Measurements from ENCODE around the gene AP2M1. TPM values are rescaled to one million over a fixed set of nuclear protein-coding genes. Genes with fewer than 3 reads are reported as not detected.

The AP2M1 gene
- total and polyA plus RNA-seq, 2 of the 13 experiments (the other 11 are each of a cell fraction or from before 2014, with no cell fraction given): 126 to 146 TPM

GRCh38 chr3:184192889-184193288 lies 18.2 kb downstream of the AP2M1 start (continued):
- no peak for TF ChIP-seq MTERF4 (CRISPR knock-in tag; IDR thresholded peaks at IDR 0.05)
- TF ChIP-seq KDM2A (CRISPR knock-in tag; IDR thresholded peaks at IDR 0.05; ENCODE audit: borderline replicate concordance, low read depth): no peak
- no peak for TF ChIP-seq JARID2 (CRISPR knock-in tag; IDR thresholded peaks at IDR 0.05; ENCODE audit: insufficient replicate concordance)
- no peak for TF ChIP-seq BCL6 (CRISPR knock-in tag; IDR thresholded peaks at IDR 0.05)
- TF ChIP-seq NR1H2 (CRISPR knock-in tag; IDR thresholded peaks at IDR 0.05; ENCODE audit: borderline replicate concordance, low read depth): no peak
- no peak for TF ChIP-seq HMG20B (CRISPR knock-in tag; conservative IDR thresholded peaks at IDR 0.05)
- TF ChIP-seq SP140L (CRISPR knock-in tag; IDR thresholded peaks at IDR 0.05; ENCODE audit: borderline replicate concordance): no peak
- no peak for TF ChIP-seq HHEX (CRISPR knock-in tag; IDR thresholded peaks at IDR 0.05)
- no peak for TF ChIP-seq TRIM24 (CRISPR knock-in tag; IDR thresholded peaks at IDR 0.05)
- TF ChIP-seq ZNF747 (CRISPR knock-in tag; IDR thresholded peaks at IDR 0.05; ENCODE audit: borderline replicate concordance): no peak

- Histone ChIP-seq H3K4me1 (ENCODE audit: insufficient read depth, low read length) (peaks cover 12% of the 10 kb centered on the region), H3K9ac (ENCODE audit: insufficient read depth, low read depth, low read length) (no peak overlapping the region), H3K27ac (ENCODE audit: extremely low read length, insufficient read depth, low read length) (no peak overlapping the region), H4K20me1 (ENCODE audit: insufficient read depth, low read length) (no peaks in the 10 kb centered on the region), H3K9me3 (ENCODE audit: low read length) (no peaks in the 10 kb centered on the region), H3K79me2 (ENCODE audit: insufficient read depth, low read length) (peaks cover under 1% of the 10 kb centered on the region), H3K27me3 (ENCODE audit: control insufficient read depth in 1 of 2, insufficient read depth in 2 of 2, low read length in 2 of 2) (no peaks in the 10 kb centered on the region), H2AFZ (ENCODE audit: low read length) (no peak overlapping the region), H3K4me2 (ENCODE audit: low read depth, low read length) (no peak overlapping the region), H3K36me3 (replicated peaks in 1 of 2; ENCODE audit: control insufficient read depth in 1 of 2, insufficient read depth in 2 of 2, low read length in 2 of 2) (peaks cover 25 to 55% of the 10 kb centered on the region in 2 experiments; a peak in 4 of 5 replicates), H3K4me3 (replicated peaks in 1 of 3; ENCODE audit: insufficient read depth in 1 of 3, low read depth in 2 of 3, low read length in 3 of 3) (no peak overlapping the region)
- WGBS (ENCODE audit: low lambda C conversion rate): 100% methylated on average over 6 of the region's 9 CpGs
- ChIA-PET POLR2A (no interaction called here), CTCF (ENCODE audit: low intra/inter-chr PET ratio, low total read pairs) (no interaction called here)
- in situ Hi-C loops (cut with HindIII; ENCODE audit: extremely low pct_ligation_motif_present, low pct_unique_long_range_greater_than_20kb) (no loop called here), intact Hi-C loops (cut with micrococcal nuclease; ENCODE audit: unreplicated experiment) (no loop called here)
- BruUV-seq (replicated peaks): no TSS peak
- ATAC-seq (no peak), FAIRE-seq (no peak), DNase-seq (ENCODE audit: low spot score) (no peak)
- TF ChIP-seq ZNF879 (CRISPR knock-in tag; IDR thresholded peaks at IDR 0.05): no peak
- no peak for TF ChIP-seq ELF3 (CRISPR knock-in tag; IDR thresholded peaks at IDR 0.05)
- no peak for TF ChIP-seq ZNF557 (CRISPR knock-in tag; IDR thresholded peaks at IDR 0.05)
- no peak for TF ChIP-seq ZSCAN30 (CRISPR knock-in tag; IDR thresholded peaks at IDR 0.05)
- TF ChIP-seq MAFK (conservative IDR thresholded peaks at IDR 0.05 in 1 of 2, IDR thresholded peaks at IDR 0.05 in 1 of 2; ENCODE audit: low read length in 2 of 2): no peak
- TF ChIP-seq ZNF782 (CRISPR knock-in tag; IDR thresholded peaks at IDR 0.05; ENCODE audit: borderline replicate concordance): no peak
- TF ChIP-seq PRMT3 (CRISPR knock-in tag; IDR thresholded peaks at IDR 0.05; ENCODE audit: borderline replicate concordance, low read depth): no peak
- TF ChIP-seq FOXP4 (CRISPR knock-in tag; IDR thresholded peaks at IDR 0.05): no peak
These were observed 19.4 kb downstream of the AP2M1 start for GRCh38 chr3:184193991-184194539.
